GM23338 (cell line): ENCODE measurements around the gene PIWIL4. TPM values are rescaled to one million over a fixed set of nuclear protein-coding genes. Genes with fewer than 3 reads are reported as not detected.
A peak's percentile ranks its signal among the peaks of the same experiment; 100 is the strongest.

Experiments
- ATAC-seq: fragments of 200-7000 bp; cut with Tn5 transposase; 3 replicates; pipeline ENCODE4 v1.9.1; 2020
- DNase-seq: peaks from one replicate; pipeline ENCODE4 v3.0.0-alpha.2; 2015; ENCODE audit warnings: low spot score
- H2AFZ ChIP-seq: fragments of 200-600 bp; sonication (generic); 2 replicates; pipeline ENCODE4 v1.8.0; 2016; ENCODE audit warnings: antibody characterized with exemption, mild to moderate bottlenecking, moderate library complexity
- H3F3A ChIP-seq: fragments of 200-600 bp; sonication (generic); replicated peaks from 2 replicates; pipeline ENCODE4 v1.8.0; 2017; ENCODE audit warnings: antibody characterized with exemption, mixed run types, low read depth
- H3K27ac ChIP-seq: fragments of 200-600 bp; sonication (generic); 2 replicates; pipeline ENCODE4 v1.6.1; 2016; ENCODE audit warnings: low read depth
- H3K27me3 ChIP-seq: fragments of 200-600 bp; sonication (generic); 2 replicates; pipeline ENCODE4 v1.8.0; 2016; ENCODE audit warnings: mild to moderate bottlenecking, mixed run types, moderate library complexity; ENCODE audit not compliant: insufficient read depth
- H3K36me3 ChIP-seq: fragments of 200-600 bp; sonication (generic); 2 replicates; pipeline ENCODE4 v1.8.0; 2016; ENCODE audit warnings: mild to moderate bottlenecking; ENCODE audit not compliant: insufficient read depth
- H3K4me1 ChIP-seq: fragments of 200-600 bp; sonication (generic); 2 replicates; pipeline ENCODE4 v1.8.0; 2016; ENCODE audit warnings: mild to moderate bottlenecking, moderate library complexity; ENCODE audit not compliant: insufficient read depth
- H3K4me2 ChIP-seq: fragments of 200-600 bp; sonication (generic); 2 replicates; pipeline ENCODE4 v1.7.1; 2017; ENCODE audit warnings: mixed run types
- H3K4me3 ChIP-seq: fragments of 200-600 bp; sonication (generic); 2 replicates; pipeline ENCODE4 v1.6.1; 2016; ENCODE audit warnings: mixed run types
- H3K79me2 ChIP-seq: fragments of 200-600 bp; sonication (generic); replicated peaks from 2 replicates; pipeline ENCODE4 v1.8.0; 2017; ENCODE audit warnings: mild to moderate bottlenecking; ENCODE audit not compliant: insufficient read depth
- H3K9me2 ChIP-seq: fragments of 200-600 bp; sonication (generic); 2 replicates; pipeline ENCODE4 v1.8.0; 2017; ENCODE audit not compliant: insufficient read depth
- H4K20me1 ChIP-seq: fragments of 200-600 bp; sonication (generic); replicated peaks from 2 replicates; pipeline ENCODE4 v1.8.0; 2017; ENCODE audit warnings: mild to moderate bottlenecking; ENCODE audit not compliant: insufficient read depth
- H3K27ac Mint-ChIP-seq: 2 replicates; pipeline ENCODE4 v1.8.0; 2020; ENCODE audit warnings: inconsistent platforms, mild to moderate bottlenecking, moderate library complexity, mixed read lengths
- H3K27me3 Mint-ChIP-seq: 3 replicates; pipeline ENCODE4 v1.8.0; 2022; ENCODE audit warnings: low read depth, mild to moderate bottlenecking, moderate library complexity, mixed read lengths, inconsistent platforms; ENCODE audit not compliant: insufficient read depth, poor library complexity
- H3K36me3 Mint-ChIP-seq: 3 replicates; pipeline ENCODE4 v1.8.0; 2021; ENCODE audit warnings: low read depth, mild to moderate bottlenecking, inconsistent platforms, moderate library complexity, mixed read lengths
- H3K4me1 Mint-ChIP-seq: 3 replicates; pipeline ENCODE4 v1.8.0; 2020; ENCODE audit warnings: mild to moderate bottlenecking, inconsistent platforms, mixed read lengths
- H3K4me3 Mint-ChIP-seq: 3 replicates; pipeline ENCODE4 v1.8.0; 2021; ENCODE audit warnings: moderate library complexity, mild to moderate bottlenecking, inconsistent platforms, mixed read lengths
- H3K9me3 Mint-ChIP-seq: 3 replicates; pipeline ENCODE4 v1.8.0; 2020; ENCODE audit warnings: moderate library complexity, mild to moderate bottlenecking, inconsistent platforms, mixed read lengths
- CREB1 ChIP-seq: fragments of 250-450 bp; sonication (Bioruptor Pico); IDR thresholded peaks from 2 replicates; pipeline ENCODE4 v1.5.0; 2020; ENCODE audit warnings: low read depth, mild to moderate bottlenecking, moderate library complexity
- CTCF ChIP-seq, 2 experiments: fragments of 200-600 bp in 1 of 2; sonication (generic) in 1 of 2; conservative IDR thresholded peaks; 2 replicates each; pipeline versions ENCODE4 v1.5.1 to v1.6.1; 2016 to 2017; ENCODE audit warnings: antibody characterized with exemption in 2 of 2, low read depth in 2 of 2, mild to moderate bottlenecking in 2 of 2, moderate library complexity in 1 of 2
- ETS1 ChIP-seq: IDR thresholded peaks from 2 replicates; pipeline ENCODE4 v1.6.1; 2016; ENCODE audit warnings: antibody characterized with exemption
- EZH2 ChIP-seq: fragments of 200-600 bp; sonication (generic); IDR thresholded peaks from one replicate; pipeline ENCODE4 v1.8.0; 2017; ENCODE audit warnings: antibody characterized with exemption, mild to moderate bottlenecking, low read depth; ENCODE audit not compliant: unreplicated experiment
- EZH2phosphoT487 ChIP-seq: fragments of 200-600 bp; sonication (generic); IDR thresholded peaks from one replicate; pipeline ENCODE4 v1.8.1; 2018; ENCODE audit warnings: antibody characterized with exemption; ENCODE audit not compliant: unreplicated experiment
- JUNB ChIP-seq: IDR thresholded peaks from one replicate; pipeline ENCODE4 v1.6.1; 2016; ENCODE audit warnings: antibody characterized with exemption; ENCODE audit not compliant: unreplicated experiment
- NANOG ChIP-seq: IDR thresholded peaks from 2 replicates; pipeline ENCODE4 v1.6.1; 2016; ENCODE audit warnings: antibody characterized with exemption, borderline replicate concordance
- POLR2AphosphoS5 ChIP-seq: IDR thresholded peaks from 2 replicates; pipeline ENCODE4 v1.6.1; 2016; ENCODE audit warnings: antibody characterized with exemption, low read depth
- REST ChIP-seq: IDR thresholded peaks from one replicate; pipeline ENCODE4 v1.6.1; 2018; ENCODE audit warnings: antibody characterized with exemption; ENCODE audit not compliant: unreplicated experiment
- STAT1 ChIP-seq: IDR thresholded peaks from one replicate; pipeline ENCODE4 v1.6.1; 2016; ENCODE audit warnings: antibody characterized with exemption; ENCODE audit not compliant: unreplicated experiment
- ZNF114 ChIP-seq: fragments of 250-450 bp; sonication (Bioruptor Pico); IDR thresholded peaks from 2 replicates; pipeline ENCODE4 v1.5.0; 2020; ENCODE audit warnings: mild to moderate bottlenecking, moderate library complexity
- ZNF331 ChIP-seq: fragments of 250-450 bp; sonication (Bioruptor Pico); IDR thresholded peaks from 2 replicates; pipeline ENCODE4 v1.5.0; 2020; ENCODE audit warnings: low read depth, mild to moderate bottlenecking, moderate library complexity
- ZNF462 ChIP-seq: fragments of 250-450 bp; sonication (Bioruptor Pico); IDR thresholded peaks from 2 replicates; pipeline ENCODE4 v1.5.0; 2020; ENCODE audit warnings: mild to moderate bottlenecking, moderate library complexity
- polyA plus RNA-seq: library from polyadenylated mRNA; unstranded; fragments of >200 nt; fragmentation: Nextera tagmentation; extraction: Ambion mirVana; gene quantifications from 2 replicates; pipeline ENCODE4 v1.2.1, GENCODE V29; 2016
- total RNA-seq: library from RNA; depleted of rRNA; stranded (reverse); fragments of >200 nt; shearing (Covaris generic); gene quantifications from 2 replicates; pipeline ENCODE4 v1.2.3, GENCODE V29; 2014

PIWIL4 gene
- total and polyA plus RNA-seq, 2 experiments from 2014 or later = 0.23 to 0.66 TPM

GRCh38 chr11:94528551-94528950, 38.6 kb upstream of the PIWIL4 start:
- Histone ChIP-seq H3K79me2 (no peaks in the 10 kb centered on the region), H3K4me3 (no peak overlapping the region), H3K4me1 (no peaks in the 10 kb centered on the region), H3K4me2 (no peak overlapping the region), H3K36me3 (no peaks in the 10 kb centered on the region), H3F3A (no peaks in the 10 kb centered on the region), H3K27me3 (no peaks in the 10 kb centered on the region; the same call in 1 of the 2 replicates), H3K27ac (no peak overlapping the region), H2AFZ (0 out of 2 replicates have a peak overlapping the region, but pooled peaks have one; percentile 43), H4K20me1 (no peaks in the 10 kb centered on the region), H3K9me2 (no peaks in the 10 kb centered on the region)
- TF ChIP-seq POLR2AphosphoS5 (no peak), EZH2phosphoT487 (no peak), ZNF114 (CRISPR knock-in tag) (no peak), REST (no peak), NANOG (no peak), EZH2 (no peak), JUNB (no peak), CTCF (conservative IDR thresholded peaks at IDR 0.05; ENCODE audit: low read depth in 2 of 2) (no peak), CREB1 (CRISPR knock-in tag) (no peak), ETS1 (no peak), ZNF462 (CRISPR knock-in tag) (no peak), STAT1 (no peak), ZNF331 (CRISPR knock-in tag) (no peak)
- Mint-ChIP-seq H3K4me1 (no peaks in the 10 kb centered on the region), H3K27ac (no peak overlapping the region), H3K4me3 (no peak overlapping the region), H3K36me3 (no peaks in the 10 kb centered on the region), H3K9me3 (no peaks in the 10 kb centered on the region), H3K27me3 (peaks cover 5% of the 10 kb centered on the region)
- DNase-seq (no peak), ATAC-seq (no peak)
